ENCODE results near the gene AP2M1. TPM values are rescaled to one million over a fixed set of nuclear protein-coding genes. Genes with fewer than 3 reads are reported as not detected.

Gene AP2M1
- total and polyA plus RNA-seq, 2 of the 13 experiments (the other 11 are each of a cell fraction or from before 2014, with no cell fraction given) = 126 to 146 TPM

GRCh38 chr3:184133840-184134745, 40.6 kb upstream of the AP2M1 start (continued):
- TF ChIP-seq ZBTB40 (IDR thresholded peaks at IDR 0.05) = no peak
- TF ChIP-seq ZBTB40 (CRISPR knock-in tag; IDR thresholded peaks at IDR 0.05) = peak; percentile 44; the same call in 1 of the 2 replicates
- no peak for TF ChIP-seq ETV5 (CRISPR knock-in tag; IDR thresholded peaks at IDR 0.05; ENCODE audit: borderline replicate concordance)
- TF ChIP-seq TCF7 (IDR thresholded peaks at IDR 0.05; ENCODE audit: low read depth) = no peak
- TF ChIP-seq ZNF501 (CRISPR knock-in tag; IDR thresholded peaks at IDR 0.05) = 0 out of 2 replicates have a peak, but pooled peaks have one; percentile 31
- peak; percentile 43; the same call in 1 of the 2 replicates for TF ChIP-seq BHLHE40 (IDR thresholded peaks at IDR 0.05; ENCODE audit: low read length)
- TF ChIP-seq CREM (IDR thresholded peaks at IDR 0.05) = peak; percentile 69; the same call in 1 of the 2 replicates
- TF ChIP-seq CREM (CRISPR knock-in tag; IDR thresholded peaks at IDR 0.05) = no peak
- TF ChIP-seq GTF3A (CRISPR knock-in tag; conservative IDR thresholded peaks at IDR 0.05) = no peak
- no peak for TF ChIP-seq PAX8 (CRISPR knock-in tag; IDR thresholded peaks at IDR 0.05; ENCODE audit: borderline replicate concordance)
- TF ChIP-seq, protein P1, sequence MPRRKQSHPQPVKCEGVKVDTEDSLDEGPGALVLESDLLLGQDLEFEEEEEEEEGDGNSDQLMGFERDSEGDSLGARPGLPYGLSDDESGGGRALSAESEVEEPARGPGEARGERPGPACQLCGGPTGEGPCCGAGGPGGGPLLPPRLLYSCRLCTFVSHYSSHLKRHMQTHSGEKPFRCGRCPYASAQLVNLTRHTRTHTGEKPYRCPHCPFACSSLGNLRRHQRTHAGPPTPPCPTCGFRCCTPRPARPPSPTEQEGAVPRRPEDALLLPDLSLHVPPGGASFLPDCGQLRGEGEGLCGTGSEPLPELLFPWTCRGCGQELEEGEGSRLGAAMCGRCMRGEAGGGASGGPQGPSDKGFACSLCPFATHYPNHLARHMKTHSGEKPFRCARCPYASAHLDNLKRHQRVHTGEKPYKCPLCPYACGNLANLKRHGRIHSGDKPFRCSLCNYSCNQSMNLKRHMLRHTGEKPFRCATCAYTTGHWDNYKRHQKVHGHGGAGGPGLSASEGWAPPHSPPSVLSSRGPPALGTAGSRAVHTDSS (CRISPR knock-in tag; conservative IDR thresholded peaks at IDR 0.05) = no peak
- peak; percentile 51; the same call in 1 of the 2 replicates for TF ChIP-seq GMEB1 (CRISPR knock-in tag; IDR thresholded peaks at IDR 0.05; ENCODE audit: borderline replicate concordance)
- TF ChIP-seq MED8 (CRISPR knock-in tag; IDR thresholded peaks at IDR 0.05; ENCODE audit: insufficient replicate concordance) = no peak
- no peak for TF ChIP-seq REXO4 (CRISPR knock-in tag; IDR thresholded peaks at IDR 0.05; ENCODE audit: borderline replicate concordance)
